ENCODE results near the gene PDILT.

The PDILT gene

DNA sequence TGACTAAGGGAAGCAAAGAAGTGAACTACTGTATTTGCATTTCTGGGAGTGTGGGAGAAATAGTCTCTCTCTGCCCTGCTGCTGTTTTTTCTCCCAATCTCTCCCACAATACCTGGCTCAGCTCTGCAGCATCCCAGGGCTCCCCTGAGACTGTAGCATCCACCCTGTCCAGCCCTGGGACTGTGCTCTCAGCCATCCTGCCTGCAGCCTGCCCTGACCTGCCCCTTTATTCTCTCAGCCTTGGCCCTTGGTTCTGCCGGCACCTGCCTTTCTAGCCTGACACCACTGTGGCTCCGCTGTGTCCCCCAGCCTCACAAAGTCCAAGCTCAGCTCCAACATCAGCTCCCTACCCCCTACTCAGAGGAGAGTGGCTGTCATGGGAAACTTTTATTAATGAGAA lies 1.9 kb downstream of the PDILT start:
- no peak for DNase-seq (ENCODE audit: low spot score)

DNA sequence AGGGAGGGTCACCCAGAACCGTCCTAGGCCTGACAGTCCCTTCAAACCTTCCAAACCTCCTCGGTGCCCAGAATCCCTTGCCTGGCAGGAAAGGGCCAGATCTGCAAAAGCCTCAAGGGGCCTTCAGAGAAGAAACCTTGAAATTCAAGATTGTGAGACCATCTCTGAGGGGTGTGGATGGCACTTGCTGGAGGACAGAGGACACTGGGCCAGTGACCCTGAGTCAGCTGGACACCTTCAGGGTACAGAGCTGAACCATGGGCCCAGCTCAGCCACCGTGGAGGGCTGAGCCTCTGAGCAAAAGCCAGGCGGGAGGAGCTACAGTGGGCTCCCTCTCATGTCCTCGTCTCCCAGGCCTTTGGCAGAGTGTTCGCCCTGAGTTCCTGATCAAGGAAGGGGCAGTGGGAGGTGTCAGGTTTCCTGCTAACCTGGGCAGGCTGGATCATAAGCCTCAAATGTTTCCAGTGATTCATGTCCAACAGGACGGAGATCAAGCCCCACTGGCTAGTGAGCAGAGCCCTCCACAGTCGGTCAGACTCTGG lies 3.0 kb downstream of the PDILT start:
- no peak for DNase-seq (ENCODE audit: low spot score)

DNA sequence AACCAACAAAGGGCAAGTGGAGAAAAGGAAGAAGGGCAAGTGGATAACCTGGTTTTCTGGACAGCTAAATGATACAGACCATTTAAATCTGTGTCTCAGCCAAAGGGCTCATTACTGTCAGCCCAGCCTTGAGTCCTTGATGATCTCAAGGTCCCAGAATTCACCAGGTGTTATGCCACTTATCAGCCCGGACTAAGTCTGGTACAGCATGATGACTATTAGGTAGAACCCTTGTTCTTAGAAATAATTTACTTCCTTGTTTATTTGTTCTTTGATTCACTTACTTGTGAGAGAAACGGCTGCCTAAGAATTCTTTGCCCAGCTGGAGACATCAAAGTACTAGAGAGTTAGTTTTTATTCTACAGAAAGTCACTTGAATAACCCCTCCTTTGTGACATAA lies 3.5 kb downstream of the PDILT start:
- DNase-seq (ENCODE audit: low spot score), result no peak

DNA sequence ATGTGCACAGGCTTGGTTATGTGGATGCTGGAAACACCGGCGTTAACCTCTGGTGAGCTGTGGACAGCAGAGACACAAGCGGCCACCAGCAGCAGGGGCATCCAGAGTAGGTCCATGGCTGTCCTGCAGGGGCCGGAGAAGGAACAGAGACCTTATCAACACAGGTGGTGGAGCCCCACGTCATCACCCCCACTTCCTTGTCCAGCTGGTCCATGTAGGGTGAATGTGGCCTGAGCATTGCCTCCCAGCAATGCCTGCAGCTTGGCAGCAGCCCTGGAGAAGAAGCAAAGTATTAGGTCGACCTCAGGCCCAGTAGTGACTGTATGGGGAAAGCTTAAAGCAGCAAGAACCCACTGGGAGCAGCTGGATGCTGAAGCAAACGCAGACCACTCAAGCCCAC lies 5.4 kb downstream of the PDILT start:
- no peak for DNase-seq (ENCODE audit: low spot score)

DNA sequence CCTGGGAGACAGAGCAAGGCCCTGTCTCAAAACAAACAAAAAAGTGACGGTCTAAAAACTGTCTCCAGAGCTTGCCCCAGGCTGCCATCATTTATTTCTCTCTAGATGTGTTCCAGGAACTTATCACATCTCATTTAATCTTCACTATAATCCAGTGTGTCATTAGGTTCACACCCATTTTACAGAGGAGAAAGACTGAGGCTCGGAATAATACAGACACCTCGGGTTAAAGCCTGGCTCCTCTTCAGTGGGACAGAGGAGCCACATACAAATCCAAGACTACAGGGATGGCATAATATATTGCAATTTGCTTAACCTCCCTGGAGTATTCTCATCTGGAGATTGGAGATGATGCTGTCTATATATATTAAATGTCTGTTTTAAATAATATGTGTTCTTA lies 5.9 kb downstream of the PDILT start:
- DNase-seq (ENCODE audit: low spot score), result no peak

DNA sequence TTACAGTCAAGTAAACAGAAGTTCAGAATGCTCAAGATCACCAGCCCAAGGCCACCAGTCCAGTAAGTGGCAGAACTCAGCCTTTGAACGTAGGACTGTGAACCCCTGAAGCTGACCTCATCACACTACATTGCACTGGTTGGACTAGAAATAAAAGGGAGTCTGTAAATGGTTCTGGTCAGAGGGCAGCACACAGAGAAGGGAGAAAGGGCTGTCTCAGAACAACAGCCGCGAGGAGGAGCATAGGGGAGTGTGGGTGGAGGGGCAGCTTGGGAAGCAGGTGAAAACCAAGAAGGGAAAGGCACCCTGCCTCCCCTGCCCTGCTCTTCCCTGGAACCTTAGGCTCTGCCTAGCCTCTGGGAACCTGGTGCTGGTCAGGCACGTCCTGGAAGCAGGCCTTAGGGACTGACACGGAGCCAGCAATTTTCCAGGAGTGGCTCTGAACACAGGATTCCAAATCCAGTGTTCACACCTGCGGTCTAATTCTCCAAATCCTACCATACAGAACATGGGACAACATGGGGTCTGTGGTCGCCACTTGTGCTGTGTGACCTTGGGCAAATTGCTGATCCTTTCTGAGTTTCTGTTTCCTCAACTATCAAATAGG lies 7.0 kb downstream of the PDILT start:
- DNase-seq (ENCODE audit: low spot score), result no peak

DNA sequence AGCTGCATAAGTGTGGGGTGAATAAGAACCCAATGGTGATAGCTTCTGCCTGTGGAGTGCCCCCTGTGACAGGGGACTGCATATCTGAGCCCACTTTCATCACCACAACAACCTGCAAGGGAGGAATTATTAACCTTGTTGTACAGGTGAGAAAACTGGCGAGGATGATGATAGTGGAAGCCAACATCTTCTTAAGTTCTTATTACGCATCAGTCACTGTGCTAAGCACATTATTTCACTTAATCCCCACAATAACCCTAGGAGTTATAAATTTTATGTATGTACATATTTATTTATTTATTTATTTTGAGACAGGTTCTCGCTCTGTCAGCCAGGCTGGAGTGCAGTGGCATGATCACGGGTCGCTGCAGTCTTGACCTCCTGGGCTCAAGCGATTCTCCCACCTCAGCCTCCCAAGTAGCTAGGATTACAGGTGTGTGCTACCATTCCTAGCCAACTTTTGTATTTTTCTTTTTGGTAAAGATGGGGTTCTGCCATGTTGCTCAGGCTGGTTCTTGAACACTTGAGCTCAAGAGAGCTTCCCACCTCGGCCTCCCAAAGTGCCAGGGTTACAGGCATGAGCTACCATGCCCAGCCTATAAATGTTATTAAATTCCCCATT lies 7.6 kb downstream of the PDILT start:
- DNase-seq (ENCODE audit: low spot score), result no peak

DNA sequence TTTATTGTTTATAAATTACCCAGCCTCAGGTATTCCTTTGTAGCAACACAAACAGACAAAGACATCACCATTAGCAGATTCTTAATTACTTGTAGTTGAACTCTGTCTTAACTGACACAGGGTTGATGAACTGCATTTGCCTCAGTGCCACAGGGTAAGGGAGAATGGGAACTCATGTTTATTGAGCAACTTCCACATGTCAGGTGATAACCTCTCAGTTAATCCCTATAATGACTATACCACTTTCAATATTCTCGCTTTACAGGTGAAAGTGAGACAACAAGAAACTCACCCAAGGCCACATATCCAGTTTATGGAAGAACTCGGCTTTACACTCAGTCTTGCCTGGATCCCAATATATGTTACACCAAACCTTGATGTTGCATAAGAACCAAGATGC lies 8.6 kb downstream of the PDILT start:
- no peak for DNase-seq (ENCODE audit: low spot score)

DNA sequence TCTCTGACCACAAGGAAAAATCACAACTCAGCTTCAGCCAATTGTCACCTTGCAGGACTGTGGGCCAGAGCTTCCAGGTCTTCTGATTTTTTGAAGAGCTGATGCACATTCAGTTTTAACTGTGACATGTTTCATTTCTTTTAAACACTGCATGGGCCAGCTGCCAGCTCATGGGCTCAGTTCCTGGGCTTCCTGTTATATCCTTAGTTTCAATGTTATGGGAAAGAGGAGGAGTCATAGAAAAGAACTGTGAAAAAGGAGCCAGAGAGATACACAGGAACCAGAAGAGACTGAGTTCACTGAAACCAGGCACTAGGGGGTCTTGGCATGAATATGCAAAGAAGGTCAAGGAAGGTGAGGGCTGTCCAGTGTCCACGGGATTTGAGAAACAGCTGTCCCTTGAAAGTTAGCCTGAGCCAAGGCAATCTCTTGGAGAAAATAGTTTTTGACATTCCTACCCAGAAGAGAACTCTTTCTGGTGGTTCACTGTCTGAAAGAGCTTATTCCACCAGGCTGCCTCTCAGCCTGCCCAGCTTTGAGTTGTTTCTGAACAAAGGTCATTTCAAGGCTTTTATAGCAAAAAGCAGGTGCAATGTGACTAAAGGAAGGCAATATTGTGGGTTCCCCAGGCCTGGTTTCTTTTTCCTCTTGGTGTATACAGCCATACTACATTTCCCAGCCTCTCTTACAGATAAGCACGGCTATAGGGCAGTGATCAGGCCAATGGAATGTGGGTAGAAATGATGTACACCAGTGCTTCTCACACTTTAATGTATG lies 10.5 kb downstream of the PDILT start:
- no peak for DNase-seq (ENCODE audit: low spot score)

DNA sequence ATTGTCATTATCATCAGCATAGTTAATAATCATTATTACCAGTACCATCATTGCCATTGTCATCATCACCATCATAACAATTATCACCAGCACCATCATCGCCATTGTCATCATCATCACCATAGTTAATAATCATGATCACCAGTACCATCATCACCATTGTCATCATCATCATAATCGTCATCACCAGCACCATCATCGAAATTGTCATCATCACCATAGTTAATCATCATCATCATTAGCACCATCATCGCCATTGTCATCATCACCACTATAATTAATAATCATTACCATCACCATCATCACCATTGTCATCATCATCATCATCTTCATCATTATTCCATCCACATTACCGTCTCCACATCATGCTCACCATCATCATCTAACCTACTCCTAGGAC lies 13.5 kb downstream of the PDILT start:
- DNase-seq (ENCODE audit: low spot score), result no peak

DNA sequence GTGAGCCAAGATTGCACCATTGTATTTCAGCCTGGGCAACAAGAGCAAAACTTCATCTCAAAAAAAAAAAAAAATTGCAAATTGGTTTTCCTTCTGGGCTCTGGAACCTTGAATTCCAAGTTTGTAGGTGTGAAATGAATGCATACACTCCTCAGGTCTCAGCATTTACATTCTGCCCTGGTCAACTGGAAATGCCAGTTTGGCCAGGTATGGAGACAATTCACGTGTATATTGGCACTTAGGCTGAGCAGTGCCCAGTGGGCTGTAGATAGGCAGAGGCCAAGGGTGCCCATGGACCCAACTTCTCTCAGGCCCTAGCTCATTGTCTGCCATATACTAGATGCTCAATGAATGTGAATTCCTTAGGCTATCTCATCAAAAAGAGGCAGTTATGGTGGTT lies 15.7 kb downstream of the PDILT start:
- no peak for DNase-seq (ENCODE audit: low spot score)

DNA sequence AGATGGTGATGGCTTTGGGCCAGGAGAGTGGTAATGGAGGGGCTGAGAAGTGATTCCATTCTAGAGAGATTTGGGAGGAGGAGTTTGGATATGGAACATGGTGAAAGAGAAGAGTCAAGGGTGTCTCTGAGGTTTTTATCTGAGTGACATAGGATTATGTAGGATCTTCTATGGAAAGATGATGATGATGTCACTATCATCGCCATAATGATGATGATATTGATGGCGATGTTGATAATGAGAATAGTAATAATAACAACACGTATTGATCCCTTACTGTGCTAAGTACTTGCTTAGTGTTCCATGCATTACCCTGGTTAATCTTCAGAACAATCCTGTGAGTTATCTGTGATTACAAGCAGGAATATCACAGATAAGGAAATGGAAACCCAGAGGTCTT lies 16.6 kb downstream of the PDILT start:
- no peak for DNase-seq (ENCODE audit: low spot score)

DNA sequence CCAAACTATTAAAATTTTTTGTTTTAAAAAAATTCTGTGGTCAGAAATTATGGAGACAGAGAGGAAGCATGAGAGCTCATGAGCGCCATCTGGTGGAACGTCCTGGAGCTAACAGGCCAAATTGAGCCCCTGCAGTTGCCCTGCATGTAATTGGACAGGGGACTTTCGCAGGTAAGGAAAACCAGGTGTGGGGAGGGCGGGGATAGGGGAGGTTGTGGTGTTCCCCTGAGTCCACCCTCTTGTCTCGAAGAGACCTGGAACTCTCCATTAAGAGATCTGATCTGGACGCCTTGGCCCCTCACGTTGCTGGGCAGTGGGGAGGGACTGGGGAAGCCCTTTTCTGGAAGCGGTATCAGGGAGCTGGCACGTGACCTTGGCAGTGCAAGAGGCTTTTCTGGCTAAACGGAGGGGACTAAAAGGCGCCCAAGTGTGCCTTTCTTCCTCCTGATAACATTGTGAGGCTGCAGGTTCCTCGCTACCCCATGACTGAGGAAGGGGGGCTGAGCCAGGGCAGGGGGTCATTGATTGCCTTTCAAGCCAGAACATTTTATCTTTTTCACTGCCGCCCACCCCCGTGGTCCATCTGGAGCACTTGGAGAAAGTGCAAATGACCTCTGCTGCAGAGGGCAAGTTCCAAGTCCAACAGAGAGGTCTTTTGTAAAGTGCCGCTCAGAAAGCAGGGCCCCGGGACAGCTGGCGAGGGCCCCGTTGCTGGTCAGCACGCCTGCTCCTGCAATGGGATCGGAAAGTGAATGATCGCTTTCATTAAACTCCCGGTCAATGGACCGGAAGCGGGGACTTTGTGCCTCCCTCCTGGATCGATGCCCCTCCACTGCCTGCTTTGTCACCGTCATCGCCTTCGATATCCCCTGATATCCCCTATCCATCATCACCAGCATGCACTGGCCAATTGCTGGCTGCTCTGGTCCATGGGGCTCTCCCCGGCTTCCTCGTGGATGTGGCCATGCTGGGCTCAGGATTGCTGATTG lies 18.4 kb downstream of the PDILT start:
- peak; percentile 55 for DNase-seq (ENCODE audit: low spot score)

DNA sequence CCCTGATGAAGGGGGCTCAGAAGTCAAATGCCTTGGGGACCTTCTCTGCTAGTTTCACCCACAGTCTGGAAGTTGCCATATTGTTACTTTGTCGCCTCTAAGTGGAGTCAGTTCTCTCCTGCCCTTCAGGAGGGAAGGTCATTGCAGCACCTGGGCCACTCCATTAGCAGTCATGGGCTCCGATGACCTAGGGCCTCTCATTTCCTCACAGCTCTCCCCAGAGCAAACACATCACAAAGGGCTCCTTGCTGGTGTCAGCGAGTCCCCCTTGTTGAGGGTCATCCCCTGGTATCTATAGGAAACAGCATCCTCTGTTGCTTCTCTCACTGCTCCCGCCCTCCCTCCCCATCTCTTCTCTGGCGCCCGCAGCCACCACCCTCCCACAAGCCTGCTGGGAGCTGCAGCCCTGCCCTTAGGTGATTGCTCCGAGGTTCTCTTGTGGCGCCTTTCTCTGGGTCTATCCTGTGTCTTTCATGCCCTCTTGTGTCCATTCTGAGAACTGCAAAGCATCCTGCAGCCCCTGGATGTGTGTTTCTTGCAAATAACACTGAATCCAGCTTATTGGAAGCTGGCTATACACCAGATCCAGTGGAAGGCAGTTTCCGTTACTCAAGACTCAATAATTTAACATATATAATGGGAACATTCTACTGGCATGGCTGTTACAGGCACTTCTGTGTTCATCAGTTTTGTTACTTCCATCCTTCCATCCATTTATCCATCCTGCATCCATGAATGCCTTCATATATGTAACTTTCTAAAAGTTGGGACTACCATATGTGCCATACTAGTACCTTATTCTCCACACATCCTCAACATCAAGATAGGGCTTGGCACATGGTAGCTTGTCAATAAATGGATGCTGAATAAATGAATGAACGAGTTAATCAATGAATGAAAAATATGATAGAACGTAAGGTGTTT lies 21.2 kb downstream of the PDILT start:
- peak; percentile 74 for DNase-seq (ENCODE audit: low spot score)

DNA sequence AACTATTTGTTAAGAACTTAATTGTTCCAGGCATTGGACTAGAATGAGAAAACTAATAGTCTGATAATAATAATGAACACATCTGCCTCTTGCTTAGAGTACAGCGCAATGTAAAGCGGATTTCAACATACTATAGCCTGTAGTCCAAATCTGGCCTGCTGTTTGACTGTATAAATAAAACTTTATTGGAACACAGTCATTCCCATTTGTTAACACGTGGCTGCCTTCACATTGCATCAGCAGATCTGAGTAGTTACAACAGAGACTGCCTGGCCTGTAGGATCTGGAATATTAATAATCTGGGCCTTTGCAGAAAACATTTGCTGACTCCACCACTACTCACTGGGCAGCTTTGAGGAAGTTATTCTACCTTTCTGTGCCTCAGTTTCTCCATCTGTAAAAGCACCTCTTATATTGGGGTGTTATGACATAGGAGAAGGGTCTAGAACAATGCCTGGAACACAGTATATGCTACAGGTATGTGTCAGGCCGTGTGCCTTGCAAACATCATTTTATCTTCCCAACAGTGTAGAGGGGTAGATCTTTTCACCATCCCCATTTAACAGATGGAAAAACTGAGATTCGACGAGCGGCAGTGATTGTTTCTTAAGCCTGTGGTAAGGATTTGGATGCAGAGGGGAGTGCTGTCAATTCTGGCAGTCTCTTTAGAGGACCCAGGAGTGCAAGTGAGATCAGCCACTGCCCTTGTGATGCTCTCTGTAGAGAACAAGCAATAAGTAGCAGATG lies 22.2 kb downstream of the PDILT start:
- DNase-seq (ENCODE audit: low spot score), result no peak

DNA sequence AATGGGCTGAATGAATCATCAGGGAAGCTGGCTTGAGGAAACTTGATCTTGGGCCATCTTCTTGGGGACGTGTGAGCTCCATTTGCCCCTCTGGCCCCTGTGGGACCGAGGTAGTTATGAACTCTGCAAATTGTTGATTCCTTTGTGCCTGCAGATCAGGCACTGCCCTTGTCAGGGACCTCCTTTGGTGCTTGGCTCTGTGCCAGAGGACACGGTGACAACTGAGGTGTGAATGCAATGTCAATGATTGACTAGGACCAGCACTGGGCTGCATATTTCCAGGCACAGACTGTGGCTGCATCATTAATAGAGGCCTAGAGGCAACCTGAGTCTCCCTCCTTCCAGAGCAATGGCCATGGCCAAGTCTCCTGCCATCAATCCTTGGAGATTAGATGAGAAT lies 23.8 kb downstream of the PDILT start:
- no peak for DNase-seq (ENCODE audit: low spot score)

DNA sequence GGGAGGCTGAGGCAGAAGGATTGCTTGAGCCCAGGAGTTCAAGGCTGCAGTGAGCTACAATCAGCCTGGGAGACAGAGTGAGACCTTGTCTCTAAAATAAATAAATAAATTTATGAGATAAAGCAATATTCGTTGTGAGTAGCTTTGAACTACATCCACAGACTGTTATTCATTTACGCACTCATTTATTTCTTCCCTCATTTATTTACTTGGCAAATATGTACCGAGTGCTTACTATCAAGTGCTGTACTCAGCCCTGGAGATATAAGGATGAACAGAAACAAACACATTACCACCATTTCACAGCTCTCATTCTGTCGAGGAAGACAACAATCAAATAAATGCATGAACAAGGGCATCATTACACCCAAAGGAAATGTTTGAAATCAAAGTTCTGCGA lies 27.4 kb downstream of the PDILT start:
- no peak for DNase-seq (ENCODE audit: low spot score)

DNA sequence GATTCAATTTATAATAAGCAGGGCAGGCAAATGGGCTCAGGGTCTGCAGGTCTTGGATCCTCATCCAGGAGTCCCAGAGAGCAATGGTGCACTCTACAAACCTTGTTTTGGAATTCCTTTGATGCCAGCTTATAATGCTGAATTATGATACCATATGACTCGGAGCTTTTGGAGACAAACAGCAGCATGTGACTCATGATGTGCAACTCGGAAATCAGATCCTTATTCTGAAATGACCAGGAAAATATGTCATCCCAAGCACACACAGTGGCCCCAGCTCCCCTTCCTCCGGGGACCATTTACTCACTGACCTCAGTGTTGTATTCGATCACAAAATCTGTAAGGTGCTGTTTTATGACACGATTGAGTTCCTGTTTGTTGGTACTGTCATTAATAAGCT lies 31.8 kb downstream of the PDILT start:
- peak; percentile 74 for DNase-seq (ENCODE audit: low spot score)

DNA sequence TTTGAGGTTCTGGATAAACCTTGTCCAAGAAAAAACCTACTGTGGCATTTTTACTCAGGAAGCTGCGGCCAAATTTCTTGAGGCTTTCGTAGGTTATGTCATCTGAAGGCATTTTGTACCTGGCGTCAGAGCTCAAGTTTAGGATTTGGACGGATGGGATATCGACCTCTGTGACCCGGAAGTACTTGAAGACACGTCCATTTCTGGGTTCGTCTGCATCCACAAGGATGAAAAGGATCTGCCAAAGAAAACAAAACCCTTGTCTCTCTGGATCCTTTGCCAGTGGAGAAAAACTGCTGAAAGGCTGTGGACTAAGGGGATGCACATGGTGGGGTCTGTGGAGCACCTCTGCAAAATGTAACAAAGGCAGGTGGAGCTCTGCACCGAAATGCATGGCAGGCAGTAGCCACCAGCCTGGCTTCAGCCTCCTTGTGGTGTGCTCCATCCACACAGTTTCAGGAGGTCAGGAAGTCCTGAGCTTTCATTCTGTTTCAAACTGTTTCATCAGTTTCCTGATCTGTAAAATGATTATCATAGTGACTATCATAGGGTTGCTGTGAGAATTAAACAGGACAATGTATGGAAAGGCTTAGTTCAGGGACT lies 35.0 kb downstream of the PDILT start:
- DNase-seq (ENCODE audit: low spot score), result no peak

DNA sequence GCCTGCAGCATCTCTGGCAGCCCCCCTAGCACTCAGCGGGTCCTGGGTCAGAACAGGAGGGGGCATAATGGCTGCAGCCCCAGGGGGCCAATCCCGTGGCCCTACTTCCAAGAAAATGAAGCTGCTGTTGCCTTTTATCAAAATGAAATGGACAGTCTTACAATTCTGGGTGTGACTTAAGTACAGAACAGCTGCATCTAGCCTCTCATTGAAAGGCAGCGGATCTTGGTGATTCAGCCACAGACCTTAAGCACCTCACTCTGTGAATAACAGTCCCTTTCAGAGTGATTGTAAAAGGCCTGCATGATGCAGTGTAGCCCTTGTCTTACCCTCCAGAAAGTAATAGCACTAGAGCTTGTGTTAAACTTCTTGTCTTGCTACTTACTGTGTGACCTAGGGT lies 40.5 kb downstream of the PDILT start:
- DNase-seq (ENCODE audit: low spot score), result no peak

All from kidney capillary endothelial cell (primary cell).